ENCODE results near the gene NKTR.

The NKTR gene

GRCh38 chr3:42697289-42698051 lies 97.0 kb downstream of the NKTR start:
- DNase-seq = no peak

All from CD4-positive, alpha-beta T cell treated with Interleukin-21 for 1 hour (primary cell).